HG03558 (cell line): Measurements from ENCODE around the gene TRMT112.
"Not testable (repeated sequence)": the region's sequence is repeated elsewhere in the genome, so short reads cannot be mapped to it uniquely, and the experiment has no call there.

Experiments used
- ATAC-seq: cut with Tn5 transposase; IDR thresholded peaks from one replicate; pipeline ENCODE4 v1.9.1; 2021; ENCODE audit warnings: moderate number of reproducible peaks; ENCODE audit not compliant: unreplicated experiment; ENCODE audit errors: extremely low read depth

The TRMT112 gene

DNA sequence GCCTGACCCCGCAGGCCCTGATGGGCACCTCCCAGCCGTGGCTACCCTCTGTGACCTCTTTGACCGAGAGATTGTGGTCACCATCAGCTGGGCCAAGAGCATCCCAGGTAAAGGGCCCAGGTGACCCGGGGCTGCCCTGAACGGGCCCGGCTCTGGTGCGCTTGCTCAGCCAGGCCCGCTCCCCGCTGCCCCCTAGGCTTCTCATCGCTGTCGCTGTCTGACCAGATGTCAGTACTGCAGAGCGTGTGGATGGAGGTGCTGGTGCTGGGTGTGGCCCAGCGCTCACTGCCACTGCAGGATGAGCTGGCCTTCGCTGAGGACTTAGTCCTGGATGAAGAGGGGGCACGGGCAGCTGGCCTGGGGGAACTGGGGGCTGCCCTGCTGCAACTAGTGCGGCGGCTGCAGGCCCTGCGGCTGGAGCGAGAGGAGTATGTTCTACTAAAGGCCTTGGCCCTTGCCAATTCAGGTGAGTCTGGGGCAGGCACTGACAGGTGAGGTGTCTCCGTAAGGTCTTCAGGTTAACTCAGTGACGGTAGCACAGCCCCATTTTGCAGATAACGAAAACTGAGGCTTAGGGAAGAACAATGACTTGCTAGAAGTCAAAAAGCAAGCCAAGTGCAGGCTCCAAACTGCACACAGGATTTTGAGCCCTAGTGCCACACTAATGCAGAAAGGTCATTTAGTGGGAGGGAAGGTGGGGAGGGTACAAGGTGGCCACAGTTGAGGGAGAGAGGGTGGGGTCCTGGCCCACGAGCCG lies 2.4 kb downstream of the TRMT112 start:
- no peak for ATAC-seq

DNA sequence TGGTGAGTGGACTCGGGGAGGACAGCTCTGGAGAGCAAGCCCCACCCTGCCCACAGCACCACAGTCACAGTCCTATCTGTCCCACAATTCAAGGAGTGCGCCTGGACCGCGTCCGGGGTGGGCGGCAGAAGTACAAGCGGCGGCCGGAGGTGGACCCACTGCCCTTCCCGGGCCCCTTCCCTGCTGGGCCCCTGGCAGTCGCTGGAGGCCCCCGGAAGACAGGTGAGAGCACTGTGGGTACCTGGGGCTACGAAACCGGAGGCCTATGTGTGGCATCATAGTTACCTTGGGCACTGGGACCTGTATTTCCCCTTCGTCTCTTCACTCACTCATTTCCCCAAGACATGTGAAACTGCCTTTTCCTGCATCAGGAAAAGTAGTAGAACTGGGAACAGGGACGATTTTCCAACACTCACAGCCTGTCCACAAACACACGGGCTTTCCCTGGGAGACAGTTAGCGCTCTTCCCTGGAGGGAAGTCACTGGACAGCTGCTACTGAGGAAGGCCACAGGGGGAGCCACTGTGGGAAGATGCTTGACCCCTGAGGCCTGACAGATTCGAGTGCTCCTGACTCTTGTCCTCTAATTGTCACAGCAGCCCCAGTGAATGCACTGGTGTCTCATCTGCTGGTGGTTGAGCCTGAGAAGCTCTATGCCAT lies 3.1 kb downstream of the TRMT112 start:
- ATAC-seq, result no peak

DNA sequence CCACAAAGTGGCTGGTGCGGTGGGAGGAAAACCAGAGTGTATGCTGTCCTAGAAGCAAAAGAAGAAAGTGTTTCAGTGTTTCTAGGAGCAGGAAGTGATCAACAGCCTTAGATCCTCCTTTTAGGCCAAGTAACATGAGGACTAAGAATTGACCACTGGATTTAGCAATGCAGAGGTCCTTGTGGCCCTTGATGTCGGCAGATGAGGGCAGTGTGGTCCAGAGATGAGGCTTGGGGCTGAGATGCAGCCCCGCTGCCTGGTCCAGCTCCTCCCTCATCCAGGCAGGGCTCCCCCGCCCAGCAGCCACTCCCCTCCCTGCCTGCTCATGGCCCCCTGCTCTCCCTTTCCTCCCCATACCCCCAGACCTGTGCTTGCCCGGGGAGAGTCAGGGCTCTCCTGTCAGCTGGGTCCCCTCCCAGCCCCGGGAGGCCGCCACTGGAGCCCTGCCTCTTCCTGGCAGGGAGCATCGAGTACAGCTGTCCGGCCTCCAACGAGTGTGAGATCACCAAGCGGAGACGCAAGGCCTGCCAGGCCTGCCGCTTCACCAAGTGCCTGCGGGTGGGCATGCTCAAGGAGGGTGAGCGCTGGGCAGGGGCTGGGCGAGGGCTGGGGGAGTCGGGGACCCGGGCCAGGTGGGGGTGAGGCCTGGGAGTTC lies 3.7 kb downstream of the TRMT112 start:
- no peak for ATAC-seq

GRCh38 chr11:64312947-64313346 lies 4.4 kb downstream of the TRMT112 start:
- no peak for ATAC-seq

- ATAC-seq, result not testable (repeated sequence)
Observed at GRCh38 chr11:64307795-64308194, 9.6 kb downstream of the TRMT112 start.

- ATAC-seq, result no peak
Observed at GRCh38 chr11:64306876-64307622, 10.3 kb downstream of the TRMT112 start.

- no peak for ATAC-seq
Observed at GRCh38 chr11:64306563-64306875, 10.8 kb downstream of the TRMT112 start.

DNA sequence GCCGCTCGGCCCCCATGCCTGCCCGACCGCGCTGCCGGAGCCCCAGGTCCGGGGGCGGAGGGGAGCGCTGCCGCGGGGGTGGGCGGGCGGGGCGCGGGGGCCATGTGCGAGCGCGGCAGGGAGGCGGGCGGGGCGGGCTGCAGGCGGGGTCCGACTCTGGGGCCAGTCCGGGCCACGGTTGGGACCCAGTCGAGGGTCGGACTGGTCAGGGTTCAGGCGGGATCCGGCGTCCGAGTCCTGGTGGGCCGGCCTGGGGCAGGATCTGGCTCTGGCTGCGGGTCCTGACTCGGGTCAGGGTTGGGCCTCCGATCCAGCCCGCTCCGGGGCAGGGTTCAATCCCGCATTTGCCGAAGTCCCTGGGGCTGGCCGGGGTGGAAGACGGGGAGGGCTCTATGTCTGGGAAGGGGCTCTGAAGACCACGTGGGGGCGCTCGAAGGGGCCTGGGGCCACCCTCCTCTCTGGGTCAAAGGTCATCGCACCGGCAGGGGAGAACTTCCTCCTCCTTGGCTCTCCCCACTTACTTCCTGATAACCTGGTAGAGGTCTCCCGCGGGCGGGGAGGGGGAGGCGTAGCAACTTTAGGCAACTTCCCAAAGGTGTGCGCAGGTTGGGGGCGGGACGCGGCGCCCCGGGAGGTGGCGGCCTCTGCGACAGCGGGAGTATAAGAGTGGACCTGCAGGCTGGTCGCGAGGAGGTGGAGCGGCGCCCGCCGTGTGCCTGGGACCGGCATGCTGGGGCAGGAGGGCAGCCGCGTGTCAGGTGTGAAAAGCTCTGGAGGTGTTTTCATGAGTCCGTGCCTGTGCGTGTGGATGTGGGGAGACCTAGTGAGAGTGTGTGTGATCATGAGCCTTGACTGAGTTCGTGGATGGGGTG lies 11.4 kb downstream of the TRMT112 start:
- ATAC-seq, result no peak

GRCh38 chr11:64305075-64305690 lies 12.2 kb downstream of the TRMT112 start, which contains the start of gene ESRRA:
Gene ESRRA (plus strand): TSS chr11:64305524. CDS start chr11:64307180, 1,656 bp downstream.
- peak; percentile 56 for ATAC-seq

- no peak for ATAC-seq
Observed at GRCh38 chr11:64304316-64305072, 12.9 kb downstream of the TRMT112 start.

- ATAC-seq, result no peak
Observed at GRCh38 chr11:64304032-64304315, 13.4 kb downstream of the TRMT112 start.

- ATAC-seq, result no peak
Observed at GRCh38 chr11:64303109-64304031, 14.0 kb downstream of the TRMT112 start.

- no peak for ATAC-seq
Observed at GRCh38 chr11:64299847-64300648, 17.3 kb downstream of the TRMT112 start, which contains the start of gene CATSPERZ. Gene CATSPERZ (plus strand): TSS chr11:64300358. CDS start chr11:64300411, 53 bp downstream.

DNA sequence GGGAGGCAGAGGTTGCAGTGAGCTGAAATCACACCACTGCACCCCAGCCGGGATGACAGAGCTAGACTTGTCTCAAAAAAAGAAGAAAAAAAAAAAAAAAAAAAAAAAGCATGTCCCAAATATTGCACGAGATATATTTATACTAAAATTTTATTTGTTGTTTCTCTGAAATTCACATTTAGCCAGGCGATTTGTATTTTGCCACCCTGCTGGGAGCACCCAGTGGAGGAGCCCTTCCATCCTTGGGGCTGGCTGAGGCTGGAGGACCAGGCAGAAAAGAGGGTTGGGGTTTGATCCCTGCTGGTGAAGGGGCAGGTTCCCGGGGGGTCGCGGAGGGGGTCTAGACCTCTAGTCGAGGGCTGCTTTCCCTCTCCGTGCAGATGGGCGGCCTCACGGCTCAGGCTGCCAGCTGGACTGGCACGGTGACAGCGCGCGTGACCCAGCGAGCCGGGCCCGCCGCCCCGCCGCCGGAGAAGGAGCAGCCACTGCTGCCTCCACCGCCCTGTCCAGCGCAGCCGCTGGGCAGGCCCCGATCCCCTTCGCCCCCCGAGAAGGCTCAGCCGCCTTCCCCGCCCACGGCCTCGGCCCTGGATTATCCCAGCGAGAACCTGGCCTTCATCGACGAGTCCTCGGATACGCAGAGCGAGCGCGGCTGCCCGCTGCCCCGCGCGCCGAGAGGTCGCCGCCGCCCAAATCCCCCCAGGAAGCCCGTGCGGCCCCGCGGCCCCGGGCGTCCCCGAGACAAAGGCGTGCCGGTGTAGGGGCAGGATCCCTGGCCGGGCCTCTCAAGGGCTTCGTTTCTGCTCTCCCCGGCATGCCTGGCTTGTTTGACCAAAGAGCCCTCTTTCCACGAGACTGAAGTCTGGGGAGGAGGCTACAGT lies 18.2 kb downstream of the TRMT112 start:
- ATAC-seq, result no peak

DNA sequence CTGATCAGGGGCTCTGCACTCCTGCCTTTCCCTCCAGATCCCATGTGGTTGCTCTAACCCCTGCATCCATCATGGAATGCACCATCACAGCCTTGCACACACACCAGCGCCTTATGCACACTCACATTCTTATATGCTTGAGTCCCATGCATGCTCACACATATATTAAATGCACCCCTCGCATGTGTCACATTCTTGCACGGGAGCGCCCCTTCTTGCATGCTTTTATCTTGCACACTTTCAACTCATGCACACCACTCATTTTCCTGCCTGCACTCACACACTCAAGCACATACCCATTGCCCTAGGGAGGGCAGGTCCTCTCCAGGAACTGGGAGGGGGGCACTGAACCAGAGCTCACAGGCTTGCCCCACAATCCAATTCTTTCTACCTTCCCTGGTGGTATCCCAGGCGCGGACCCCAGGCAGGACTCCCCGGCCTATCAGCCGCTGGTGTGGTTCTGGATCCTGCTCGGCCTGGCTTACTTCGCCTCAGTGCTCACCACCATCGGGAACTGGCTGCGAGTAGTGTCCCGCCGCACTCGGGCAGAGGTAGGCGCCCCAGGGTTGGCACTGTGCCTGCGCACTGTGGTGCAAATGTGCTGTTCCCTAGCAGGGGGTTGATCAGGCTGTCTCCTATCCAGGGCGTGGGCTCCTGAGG lies 19.5 kb downstream of the TRMT112 start:
- ATAC-seq, result no peak
